GM12864 (cell line): ENCODE data around the gene ST3GAL4.

Experiments used
- DNase-seq: peaks from one replicate; pipeline ENCODE4 v3.0.0-alpha.2; 2011; ENCODE audit warnings: low read depth
- H3K4me3 ChIP-seq: 2 replicates; pipeline ENCODE4 v1.5.1; 2011; ENCODE audit warnings: mild to moderate bottlenecking, low read depth, low read length, control low read depth
- CTCF ChIP-seq: IDR thresholded peaks from 2 replicates; pipeline ENCODE4 v1.5.1; 2011; ENCODE audit warnings: low read depth, mild to moderate bottlenecking, moderate library complexity, low read length, control low read depth, inconsistent platforms; ENCODE audit errors: missing control alignments

ST3GAL4 gene

GRCh38 chr11:126413426-126413825, 57.9 kb downstream of the ST3GAL4 start:
- DNase-seq, result no peak
- no peak overlapping the region for H3K4me3 ChIP-seq
- TF ChIP-seq CTCF, result no peak

- TF ChIP-seq CTCF, result no peak
- DNase-seq, result no peak
- no peak overlapping the region for H3K4me3 ChIP-seq
These were observed 58.4 kb downstream of the ST3GAL4 start for GRCh38 chr11:126413843-126414405.

- no peak for TF ChIP-seq CTCF
- H3K4me3 ChIP-seq, result no peak overlapping the region
- no peak for DNase-seq
These were observed 59.1 kb downstream of the ST3GAL4 start for GRCh38 chr11:126414615-126415014.

GRCh38 chr11:126415128-126415527, 59.6 kb downstream of the ST3GAL4 start:
- no peak for DNase-seq
- TF ChIP-seq CTCF, result no peak
- H3K4me3 ChIP-seq, result no peak overlapping the region

- DNase-seq, result no peak
- no peak overlapping the region; the same call in 1 of the 2 replicates for H3K4me3 ChIP-seq
- no peak for TF ChIP-seq CTCF
These were observed 60.4 kb downstream of the ST3GAL4 start for GRCh38 chr11:126415669-126416420.

GRCh38 chr11:126416542-126417090, 61.1 kb downstream of the ST3GAL4 start:
- TF ChIP-seq CTCF, result no peak
- H3K4me3 ChIP-seq, result peak overlapping the region; percentile 47
- no peak for DNase-seq
